Skeletal muscle satellite cell (primary cell): Measurements from ENCODE around the gene KLRD1.
"Not testable (repeated sequence)": the region's sequence is repeated elsewhere in the genome, so short reads cannot be mapped to it uniquely, and the experiment has no call there.

Experiments used
- H3K27me3 ChIP-seq: 2 replicates; pipeline ENCODE4 v1.7.0; 2013; ENCODE audit warnings: low read length; ENCODE audit not compliant: control insufficient read depth, insufficient read depth
- H3K36me3 ChIP-seq: 2 replicates; pipeline ENCODE4 v1.7.0; 2013; ENCODE audit warnings: mild to moderate bottlenecking, control low read depth, low read length; ENCODE audit not compliant: insufficient read depth
- H3K4me1 ChIP-seq: 2 replicates; pipeline ENCODE4 v1.7.0; 2013; ENCODE audit warnings: low read length; ENCODE audit not compliant: control insufficient read depth, insufficient read depth
- H3K4me2 ChIP-seq: 2 replicates; pipeline ENCODE4 v1.7.0; 2013; ENCODE audit warnings: mild to moderate bottlenecking, low read length
- H3K4me3 ChIP-seq: 2 replicates; pipeline ENCODE4 v1.7.0; 2013; ENCODE audit warnings: low read length
- H3K9ac ChIP-seq: 2 replicates; pipeline ENCODE4 v1.7.0; 2013; ENCODE audit warnings: mild to moderate bottlenecking, low read depth, low read length, moderate library complexity
- H3K9me3 ChIP-seq: replicated peaks from 2 replicates; pipeline ENCODE4 v1.7.0; 2013; ENCODE audit warnings: mild to moderate bottlenecking, control low read depth, low read length

The KLRD1 gene

GRCh38 chr12:10339053-10339840 is 31.6 kb downstream of the KLRD1 start:
- H3K36me3 ChIP-seq, result no peaks in the 10 kb centered on the region
- H3K4me1 ChIP-seq, result peaks cover 10% of the 10 kb centered on the region
- H3K4me3 ChIP-seq, result no peak overlapping the region
- no peaks in the 10 kb centered on the region for H3K9me3 ChIP-seq
- no peak overlapping the region for H3K9ac ChIP-seq
- H3K27me3 ChIP-seq, result no peaks in the 10 kb centered on the region
- H3K4me2 ChIP-seq, result peak overlapping the region; percentile 11

GRCh38 chr12:10340946-10341345 is 33.3 kb downstream of the KLRD1 start:
- H3K4me1 ChIP-seq, H3K27me3 ChIP-seq, H3K9me3 ChIP-seq, H3K4me3 ChIP-seq, H3K9ac ChIP-seq, H3K36me3 ChIP-seq, H3K4me2 ChIP-seq: not testable (repeated sequence)

GRCh38 chr12:10341892-10342509 is 34.3 kb downstream of the KLRD1 start:
- Histone ChIP-seq H3K9ac (no peak overlapping the region), H3K36me3 (no peaks in the 10 kb centered on the region), H3K4me2 (no peak overlapping the region), H3K27me3 (no peaks in the 10 kb centered on the region), H3K4me1 (peaks cover 10% of the 10 kb centered on the region), H3K4me3 (no peak overlapping the region), H3K9me3 (no peaks in the 10 kb centered on the region)

- H3K4me1 ChIP-seq, H3K4me3 ChIP-seq, H3K9ac ChIP-seq, H3K4me2 ChIP-seq, H3K9me3 ChIP-seq, H3K36me3 ChIP-seq, H3K27me3 ChIP-seq: not testable (repeated sequence)
These were observed 43.8 kb downstream of the KLRD1 start for GRCh38 chr12:10351457-10351856.

GRCh38 chr12:10354071-10354470 is 46.4 kb downstream of the KLRD1 start:
- H3K9ac ChIP-seq, result no peak overlapping the region
- no peaks in the 10 kb centered on the region for H3K36me3 ChIP-seq
- peaks cover 7% of the 10 kb centered on the region for H3K4me1 ChIP-seq
- H3K4me3 ChIP-seq, result no peak overlapping the region
- H3K9me3 ChIP-seq, result no peaks in the 10 kb centered on the region
- H3K4me2 ChIP-seq, result no peak overlapping the region
- no peaks in the 10 kb centered on the region for H3K27me3 ChIP-seq

- Histone ChIP-seq H3K4me1 (peaks cover 7% of the 10 kb centered on the region), H3K36me3 (no peaks in the 10 kb centered on the region)
These were observed 46.8 kb downstream of the KLRD1 start for GRCh38 chr12:10354502-10354901.

GRCh38 chr12:10358131-10358530 is 50.5 kb downstream of the KLRD1 start:
- peaks cover 23% of the 10 kb centered on the region for H3K4me1 ChIP-seq
- no peaks in the 10 kb centered on the region for H3K36me3 ChIP-seq
- no peaks in the 10 kb centered on the region for H3K27me3 ChIP-seq
- H3K9me3 ChIP-seq, result no peaks in the 10 kb centered on the region
- H3K9ac ChIP-seq, result no peak overlapping the region
- H3K4me3 ChIP-seq, result no peak overlapping the region
- H3K4me2 ChIP-seq, result no peak overlapping the region

More at GRCh38 chr12:10354502-10354901, 46.8 kb downstream of the KLRD1 start:
- Histone ChIP-seq H3K27me3 (no peaks in the 10 kb centered on the region), H3K9me3 (no peaks in the 10 kb centered on the region), H3K4me2 (no peak overlapping the region), H3K9ac (no peak overlapping the region), H3K4me3 (no peak overlapping the region)

GRCh38 chr12:10358969-10359368 is 51.3 kb downstream of the KLRD1 start:
- Histone ChIP-seq H3K4me1 (peaks cover 32% of the 10 kb centered on the region), H3K36me3 (no peaks in the 10 kb centered on the region), H3K9ac (no peak overlapping the region), H3K4me2 (no peak overlapping the region), H3K9me3 (no peaks in the 10 kb centered on the region), H3K4me3 (no peak overlapping the region), H3K27me3 (no peaks in the 10 kb centered on the region)

DNA sequence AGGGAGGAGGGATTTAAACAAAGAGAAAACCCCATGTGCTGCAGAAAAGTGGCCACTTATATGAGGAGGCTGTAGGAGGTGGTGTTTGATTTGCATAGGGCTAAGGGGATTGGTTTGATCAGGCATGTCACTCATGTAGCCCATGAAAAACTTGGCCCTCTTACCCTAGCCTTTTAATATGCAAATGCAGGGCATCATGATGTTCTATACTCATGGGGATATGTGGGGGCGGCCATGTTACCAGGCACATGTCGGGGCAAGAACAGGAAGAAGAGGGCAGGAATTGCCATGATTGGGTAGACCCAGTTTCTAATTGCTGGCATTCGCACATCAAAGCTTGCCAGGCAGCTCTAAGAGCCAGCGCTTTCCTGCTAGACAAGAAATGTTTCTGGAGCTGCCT is 53.4 kb downstream of the KLRD1 start:
- H3K4me3 ChIP-seq, result no peak overlapping the region
- no peak overlapping the region for H3K4me2 ChIP-seq
- no peaks in the 10 kb centered on the region for H3K27me3 ChIP-seq
- no peak overlapping the region for H3K9ac ChIP-seq
- H3K36me3 ChIP-seq, result no peaks in the 10 kb centered on the region
- H3K9me3 ChIP-seq, result no peaks in the 10 kb centered on the region
- peaks cover 37% of the 10 kb centered on the region for H3K4me1 ChIP-seq

- no peaks in the 10 kb centered on the region for H3K9me3 ChIP-seq
- H3K9ac ChIP-seq, result no peak overlapping the region
- H3K36me3 ChIP-seq, result no peaks in the 10 kb centered on the region
- H3K4me3 ChIP-seq, result no peak overlapping the region
- peaks cover 42% of the 10 kb centered on the region for H3K4me1 ChIP-seq
- peak overlapping the region; percentile 36 for H3K4me2 ChIP-seq
- H3K27me3 ChIP-seq, result no peaks in the 10 kb centered on the region
These were observed 54.0 kb downstream of the KLRD1 start for GRCh38 chr12:10361622-10362021.

DNA sequence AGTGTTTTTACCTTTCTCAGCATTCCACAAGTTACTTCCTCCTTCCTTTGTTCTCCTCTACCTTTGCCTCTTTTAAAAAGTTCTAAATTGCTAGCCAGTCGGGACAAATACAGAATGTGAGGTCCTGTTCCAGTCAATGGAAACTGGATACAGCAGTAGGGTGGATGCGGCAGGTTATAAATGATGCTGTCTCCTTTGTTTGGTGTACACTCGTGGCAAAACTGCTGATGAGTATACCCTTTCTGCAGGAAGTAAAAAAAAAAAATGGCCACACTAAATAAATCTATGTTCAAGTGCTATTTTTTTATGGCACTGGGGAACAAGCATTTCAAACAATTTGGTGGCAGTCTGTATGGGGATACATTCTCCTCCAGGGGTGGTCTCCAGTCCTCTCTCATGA is 54.7 kb downstream of the KLRD1 start:
- Histone ChIP-seq H3K4me3 (no peak overlapping the region), H3K4me1 (peaks cover 44% of the 10 kb centered on the region)

More for the DNA sequence above, 54.7 kb downstream of the KLRD1 start:
- Histone ChIP-seq H3K4me2 (no peak overlapping the region), H3K9ac (no peak overlapping the region), H3K36me3 (no peaks in the 10 kb centered on the region), H3K27me3 (no peaks in the 10 kb centered on the region), H3K9me3 (no peaks in the 10 kb centered on the region)
